Osteocyte (in vitro differentiated cells): Measurements from ENCODE around the gene HLA-DPA1. TPM values are rescaled to one million over a fixed set of nuclear protein-coding genes. Genes with fewer than 3 reads are reported as not detected.

Source experiments
- DNase-seq: peaks from one replicate; pipeline ENCODE4 v3.0.0; 2021; ENCODE audit warnings: mixed read lengths; ENCODE audit not compliant: unreplicated experiment; ENCODE audit errors: extremely low spot score
- H3K27ac Mint-ChIP-seq: one replicate; pipeline ENCODE4 v1.8.0; 2021; ENCODE audit warnings: mild to moderate bottlenecking, mixed read lengths; ENCODE audit not compliant: unreplicated experiment
- H3K27me3 Mint-ChIP-seq: one replicate; pipeline ENCODE4 v1.8.0; 2021; ENCODE audit warnings: mixed read lengths; ENCODE audit not compliant: unreplicated experiment
- H3K36me3 Mint-ChIP-seq: one replicate; pipeline ENCODE4 v1.8.0; 2021; ENCODE audit warnings: mixed read lengths; ENCODE audit not compliant: unreplicated experiment
- H3K4me1 Mint-ChIP-seq: one replicate; pipeline ENCODE4 v1.8.0; 2021; ENCODE audit warnings: mixed read lengths; ENCODE audit not compliant: unreplicated experiment
- H3K4me3 Mint-ChIP-seq: one replicate; pipeline ENCODE4 v1.8.0; 2021; ENCODE audit warnings: mild to moderate bottlenecking, moderate library complexity, mixed read lengths; ENCODE audit not compliant: unreplicated experiment
- H3K9me3 Mint-ChIP-seq: one replicate; pipeline ENCODE4 v1.8.0; 2021; ENCODE audit warnings: mixed read lengths; ENCODE audit not compliant: unreplicated experiment
- CTCF ChIP-seq: fragments of 200-600 bp; sonication (generic); IDR thresholded peaks from 2 replicates; pipeline ENCODE4 v1.5.0; 2021; ENCODE audit warnings: antibody characterized with exemption, mild to moderate bottlenecking, moderate library complexity
- total RNA-seq: library from RNA; stranded (reverse); gene quantifications from 2 replicates; pipeline ENCODE4 v1.2.1, GENCODE V29; 2021

Gene HLA-DPA1
- total RNA-seq, 1 donor from 2014 or later = 2.0 TPM

GRCh38 chr6:33024521-33024920 lies 48.9 kb downstream of the HLA-DPA1 start:
- peaks cover 64% of the 10 kb centered on the region for H3K27me3 Mint-ChIP-seq
- TF ChIP-seq CTCF = no peak
- no peaks in the 10 kb centered on the region for H3K4me1 Mint-ChIP-seq
- no peaks in the 10 kb centered on the region for H3K9me3 Mint-ChIP-seq
- H3K4me3 Mint-ChIP-seq = no peak overlapping the region
- no peak overlapping the region for H3K27ac Mint-ChIP-seq
- H3K36me3 Mint-ChIP-seq = no peaks in the 10 kb centered on the region
- no peak for DNase-seq

- no peak for DNase-seq
- Mint-ChIP-seq H3K4me3 (no peak overlapping the region), H3K27me3 (peaks cover 65% of the 10 kb centered on the region), H3K27ac (no peak overlapping the region), H3K4me1 (peaks cover 6% of the 10 kb centered on the region), H3K36me3 (no peaks in the 10 kb centered on the region), H3K9me3 (no peaks in the 10 kb centered on the region)
- TF ChIP-seq CTCF = no peak
These were observed 49.9 kb downstream of the HLA-DPA1 start for GRCh38 chr6:33023536-33023935.

GRCh38 chr6:33021917-33022316 lies 51.5 kb downstream of the HLA-DPA1 start:
- H3K27me3 Mint-ChIP-seq = peaks cover 69% of the 10 kb centered on the region

GRCh38 chr6:33019372-33019771 lies 54.1 kb downstream of the HLA-DPA1 start:
- H3K4me1 Mint-ChIP-seq = peaks cover 7% of the 10 kb centered on the region
- TF ChIP-seq CTCF = no peak
- no peak for DNase-seq
- H3K27me3 Mint-ChIP-seq = peaks cover 63% of the 10 kb centered on the region
- H3K36me3 Mint-ChIP-seq = no peaks in the 10 kb centered on the region
- no peak overlapping the region for H3K4me3 Mint-ChIP-seq
- no peak overlapping the region for H3K27ac Mint-ChIP-seq
- no peaks in the 10 kb centered on the region for H3K9me3 Mint-ChIP-seq

More at GRCh38 chr6:33021917-33022316, 51.5 kb downstream of the HLA-DPA1 start:
- Mint-ChIP-seq H3K4me3 (no peak overlapping the region), H3K36me3 (no peaks in the 10 kb centered on the region), H3K9me3 (no peaks in the 10 kb centered on the region), H3K4me1 (peaks cover 6% of the 10 kb centered on the region), H3K27ac (no peak overlapping the region)
- no peak for TF ChIP-seq CTCF
- DNase-seq = no peak

- Mint-ChIP-seq H3K9me3 (no peaks in the 10 kb centered on the region), H3K4me3 (no peak overlapping the region), H3K36me3 (no peaks in the 10 kb centered on the region), H3K27ac (no peak overlapping the region), H3K4me1 (peaks cover 7% of the 10 kb centered on the region), H3K27me3 (peaks cover 64% of the 10 kb centered on the region)
- no peak for TF ChIP-seq CTCF
- no peak for DNase-seq
These were observed 54.5 kb downstream of the HLA-DPA1 start for GRCh38 chr6:33018904-33019303.
